AG04450 (cell line): Measurements from ENCODE around the gene PMF1. TPM values are rescaled to one million over a fixed set of nuclear protein-coding genes. Genes with fewer than 3 reads are reported as not detected.
A peak's percentile ranks its signal among the peaks of the same experiment; 100 is the strongest.

Source experiments
- CTCF ChIA-PET: fragments of 300-600, 350-600 bp; formaldehyde crosslinking; extraction: SDS; loops from one replicate; lab custom pipeline; 2022; ENCODE audit warnings: antibody characterized with exemption, inconsistent platforms; lab: Charles Lee
- POLR2A ChIA-PET: fragments of 350-600 bp; formaldehyde crosslinking; extraction: SDS; loops from one replicate; lab custom pipeline; 2021; ENCODE audit warnings: antibody characterized with exemption, inconsistent platforms; lab: Yijun Ruan, JAX
- DNase-seq: peaks from one replicate; pipeline ENCODE4 v3.0.0-alpha.2; 2011; ENCODE audit warnings: low read depth, low spot score
- H3K27ac ChIP-seq: one replicate; pipeline ENCODE4 v1.5.1; 2012; ENCODE audit warnings: low read depth, low read length, control low read depth
- H3K27me3 ChIP-seq: one replicate; pipeline ENCODE4 v1.6.0; 2012; ENCODE audit warnings: low read length; ENCODE audit not compliant: control insufficient read depth, insufficient read depth
- H3K4me3 ChIP-seq: 2 replicates; pipeline ENCODE4 v1.5.1; 2011; ENCODE audit warnings: mild to moderate bottlenecking, low read depth, low read length, control low read depth
- H3K9me3 ChIP-seq: 2 replicates; pipeline ENCODE4 v1.5.1; 2012; ENCODE audit warnings: low read length; ENCODE audit not compliant: control insufficient read depth, insufficient read depth
- CTCF ChIP-seq: IDR thresholded peaks from 2 replicates; pipeline ENCODE4 v1.5.1; 2011; ENCODE audit warnings: low read depth, low read length, control low read depth, inconsistent platforms
- polyA plus RNA-seq: library from polyadenylated mRNA; depleted of rRNA; stranded (reverse); fragments of >200 nt; gene quantifications from 2 replicates; pipeline ENCODE4 v1.2.3, GENCODE V29; 2011

The PMF1 gene
- polyA plus RNA-seq, 1 experiment = 43.5 TPM

- H3K4me3 ChIP-seq = no peak overlapping the region
- POLR2A ChIA-PET = interaction anchor here (0.6 to 1.2 kb wide), 10 partner anchors 10 to 104 kb away, joined by 3 to 7 read pairs (median 4); partner anchors contain the start of gene PMF1
- CTCF ChIA-PET = interaction anchor here (0.6 to 2.5 kb wide), 8 partner anchors 9 to 144 kb away, joined by 4 to 20 read pairs (median 6); no protein-coding TSS in a partner anchor
- TF ChIP-seq CTCF = no peak
- no peaks in the 10 kb centered on the region for H3K9me3 ChIP-seq
- peak overlapping the region; percentile 94 for H3K27ac ChIP-seq
- no peaks in the 10 kb centered on the region for H3K27me3 ChIP-seq
- peak; percentile 61 for DNase-seq
Measured at GRCh38 chr1:156233426-156234127, 20.8 kb downstream of the PMF1 start.

DNA sequence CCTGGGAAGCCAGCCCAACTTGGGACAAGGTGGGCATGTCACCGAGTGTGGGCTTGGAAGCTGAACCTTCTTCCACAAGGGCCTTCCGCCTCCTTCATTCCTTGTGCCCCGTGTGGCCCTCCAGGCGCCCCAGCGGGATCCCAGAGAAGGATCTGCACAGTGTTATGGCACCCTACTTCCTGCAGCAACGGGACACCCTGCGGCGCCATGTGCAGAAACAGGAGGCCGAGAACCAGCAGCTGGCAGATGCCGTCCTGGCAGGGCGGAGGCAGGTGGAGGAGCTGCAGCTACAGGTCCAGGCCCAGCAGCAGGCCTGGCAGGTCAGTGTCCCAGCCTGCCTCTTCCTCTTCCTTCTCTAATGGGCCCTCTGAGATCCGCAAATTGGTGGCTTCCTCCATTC lies 23.4 kb downstream of the PMF1 start:
- Histone ChIP-seq H3K4me3 (no peak overlapping the region), H3K9me3 (no peaks in the 10 kb centered on the region), H3K27me3 (no peaks in the 10 kb centered on the region), H3K27ac (no peak overlapping the region)
- ChIA-PET CTCF (interaction anchor here (1.8 kb wide), 1 partner anchor 11 kb away, joined by 11 read pairs; no protein-coding TSS in a partner anchor), POLR2A (no interaction called here)
- TF ChIP-seq CTCF = no peak
- no peak for DNase-seq

DNA sequence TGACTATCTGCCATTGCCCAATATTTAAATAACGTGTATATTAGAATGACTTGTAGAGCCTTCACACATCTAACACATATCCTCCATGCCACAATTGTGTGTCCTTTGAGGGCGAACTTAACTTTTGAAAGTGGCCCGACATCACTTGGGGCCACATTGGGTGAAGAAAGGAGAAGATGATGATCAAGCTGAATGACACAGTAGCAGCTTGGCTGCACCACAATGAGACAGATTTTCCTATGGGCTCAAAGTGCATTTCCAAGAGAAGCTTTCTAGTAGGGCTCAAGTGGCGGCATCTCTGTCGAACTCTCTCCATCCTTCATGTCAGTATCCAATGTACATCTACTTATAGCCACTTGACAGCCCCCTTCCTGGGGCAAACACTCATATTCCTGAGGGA lies 25.4 kb downstream of the PMF1 start:
- no peak overlapping the region for H3K4me3 ChIP-seq
- no peaks in the 10 kb centered on the region for H3K9me3 ChIP-seq
- TF ChIP-seq CTCF = no peak
- no peak overlapping the region for H3K27ac ChIP-seq
- CTCF ChIA-PET = interaction anchor here (1.8 kb wide), 1 partner anchor 13 kb away, joined by 11 read pairs; no protein-coding TSS in a partner anchor
- H3K27me3 ChIP-seq = no peaks in the 10 kb centered on the region
- POLR2A ChIA-PET = no interaction called here
- no peak for DNase-seq

- Histone ChIP-seq H3K27me3 (no peaks in the 10 kb centered on the region), H3K4me3 (no peak overlapping the region), H3K9me3 (no peaks in the 10 kb centered on the region; the same call in 1 of the 2 replicates), H3K27ac (no peak overlapping the region)
- no peak for TF ChIP-seq CTCF
- ChIA-PET CTCF (no interaction called here), POLR2A (interaction anchor here (0.6 kb wide), 1 partner anchor 161 kb away, joined by 3 read pairs; no protein-coding TSS in a partner anchor)
- DNase-seq = no peak
Measured at GRCh38 chr1:156241311-156241811, 28.6 kb downstream of the PMF1 start.

DNA sequence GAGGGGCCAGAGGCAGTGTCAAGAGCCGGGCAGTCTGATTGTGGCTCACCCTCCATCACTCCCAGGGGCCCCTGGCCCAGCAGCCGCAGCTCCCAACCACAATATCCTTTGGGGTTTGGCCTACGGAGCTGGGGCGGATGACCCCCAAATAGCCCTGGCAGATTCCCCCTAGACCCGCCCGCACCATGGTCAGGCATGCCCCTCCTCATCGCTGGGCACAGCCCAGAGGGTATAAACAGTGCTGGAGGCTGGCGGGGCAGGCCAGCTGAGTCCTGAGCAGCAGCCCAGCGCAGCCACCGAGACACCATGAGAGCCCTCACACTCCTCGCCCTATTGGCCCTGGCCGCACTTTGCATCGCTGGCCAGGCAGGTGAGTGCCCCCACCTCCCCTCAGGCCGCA lies 29.1 kb downstream of the PMF1 start, which contains the start of gene BGLAP:
Gene BGLAP (plus strand): TSS at position 259 of the 400 bp plus-strand sequence. CDS start 48 bp downstream, at position 307.
- H3K4me3 ChIP-seq = no peak within 1 kb of the TSS

More for the DNA sequence above, 29.1 kb downstream of the PMF1 start, which contains the start of gene BGLAP:
- DNase-seq = no peak
- no peaks in the 10 kb centered on the region for H3K27me3 ChIP-seq
- no peak for TF ChIP-seq CTCF
- ChIA-PET POLR2A (no interaction called here), CTCF (interaction anchor here (1.0 kb wide), 1 partner anchor 17 kb away, joined by 3 read pairs; no protein-coding TSS in a partner anchor)
- no peak within 1 kb of the TSS for H3K27ac ChIP-seq
- H3K9me3 ChIP-seq = no peaks in the 10 kb centered on the region; the same call in 1 of the 2 replicates
